Measurements from ENCODE around the gene CLIC3. TPM values are rescaled to one million over a fixed set of nuclear protein-coding genes. Genes with fewer than 3 reads are reported as not detected.
"Not testable (repeated sequence)": the region's sequence is repeated elsewhere in the genome, so short reads cannot be mapped to it uniquely, and the experiment has no call there.

CLIC3 gene
- total and polyA plus RNA-seq, 2 experiments from 2014 or later = 0.87 TPM; not detected in 1

- Histone ChIP-seq H3K36me3 (peaks cover 1% of the 10 kb centered on the region), H3K27ac (no peak overlapping the region), H3K4me1 (ENCODE audit: low read depth) (no peaks in the 10 kb centered on the region), H3K4me3 (no peak overlapping the region), H3K9me3 (ENCODE audit: low read depth) (no peaks in the 10 kb centered on the region), H3K27me3 (no peaks in the 10 kb centered on the region)
- no peak for TF ChIP-seq CTCF (IDR thresholded peaks at IDR 0.05; ENCODE audit: low read depth, low read length)
- DNase-seq (ENCODE audit: low read depth in 1 of 2, low spot score in 1 of 2) = no peak
These were observed 10.9 kb upstream of the CLIC3 start for GRCh38 chr9:137007108-137007815.

- Histone ChIP-seq H3K27me3 (no peaks in the 10 kb centered on the region), H3K4me1 (ENCODE audit: low read depth) (no peaks in the 10 kb centered on the region), H3K27ac (no peak overlapping the region), H3K36me3 (no peaks in the 10 kb centered on the region), H3K9me3 (ENCODE audit: low read depth) (no peaks in the 10 kb centered on the region), H3K4me3 (no peak overlapping the region)
- peak in 1 of 2 donors; percentile 73 for DNase-seq (ENCODE audit: low read depth in 1 of 2, low spot score in 1 of 2)
- TF ChIP-seq CTCF (IDR thresholded peaks at IDR 0.05; ENCODE audit: low read depth, low read length) = no peak
These were observed 10.0 kb upstream of the CLIC3 start for GRCh38 chr9:137006116-137007003.

GRCh38 chr9:137004285-137004684 is 7.9 kb upstream of the CLIC3 start:
- H3K36me3 ChIP-seq; H3K27ac ChIP-seq; H3K9me3 ChIP-seq (ENCODE audit: low read depth); H3K4me3 ChIP-seq; DNase-seq (ENCODE audit: low read depth in 1 of 2, low spot score in 1 of 2); H3K4me1 ChIP-seq (ENCODE audit: low read depth); H3K27me3 ChIP-seq: not testable (repeated sequence)
- peak; percentile 44 for TF ChIP-seq CTCF (IDR thresholded peaks at IDR 0.05; ENCODE audit: low read depth, low read length)

GRCh38 chr9:137002646-137003041 is 6.3 kb upstream of the CLIC3 start:
- H3K4me3 ChIP-seq = no peak overlapping the region
- H3K9me3 ChIP-seq (ENCODE audit: low read depth) = no peaks in the 10 kb centered on the region
- no peaks in the 10 kb centered on the region for H3K4me1 ChIP-seq (ENCODE audit: low read depth)
- no peak overlapping the region for H3K27ac ChIP-seq
- DNase-seq (ENCODE audit: low read depth in 1 of 2, low spot score in 1 of 2) = no peak
- no peak for TF ChIP-seq CTCF (IDR thresholded peaks at IDR 0.05; ENCODE audit: low read depth, low read length)
- no peaks in the 10 kb centered on the region for H3K36me3 ChIP-seq
- peaks cover 3% of the 10 kb centered on the region for H3K27me3 ChIP-seq

GRCh38 chr9:137001857-137002645 is 5.7 kb upstream of the CLIC3 start:
- no peak for TF ChIP-seq CTCF (IDR thresholded peaks at IDR 0.05; ENCODE audit: low read depth, low read length)
- H3K27me3 ChIP-seq = peaks cover 5% of the 10 kb centered on the region

More at GRCh38 chr9:137001857-137002645, 5.7 kb upstream of the CLIC3 start:
- Histone ChIP-seq H3K4me1 (ENCODE audit: low read depth) (no peaks in the 10 kb centered on the region), H3K9me3 (ENCODE audit: low read depth) (no peaks in the 10 kb centered on the region), H3K27ac (no peak overlapping the region), H3K4me3 (no peak overlapping the region), H3K36me3 (no peaks in the 10 kb centered on the region)
- DNase-seq (ENCODE audit: low read depth in 1 of 2, low spot score in 1 of 2) = no peak

Data from cardiac muscle cell (in vitro differentiated cells and primary cell).